GM21447 (cell line): ENCODE measurements around the gene SDCCAG8.

Source experiments
- ATAC-seq: cut with Tn5 transposase; IDR thresholded peaks from one replicate; pipeline ENCODE4 v1.9.1; 2021; ENCODE audit not compliant: unreplicated experiment

SDCCAG8 gene

GRCh38 chr1:243280571-243281129 is 24.8 kb downstream of the SDCCAG8 start:
- ATAC-seq: no peak

DNA sequence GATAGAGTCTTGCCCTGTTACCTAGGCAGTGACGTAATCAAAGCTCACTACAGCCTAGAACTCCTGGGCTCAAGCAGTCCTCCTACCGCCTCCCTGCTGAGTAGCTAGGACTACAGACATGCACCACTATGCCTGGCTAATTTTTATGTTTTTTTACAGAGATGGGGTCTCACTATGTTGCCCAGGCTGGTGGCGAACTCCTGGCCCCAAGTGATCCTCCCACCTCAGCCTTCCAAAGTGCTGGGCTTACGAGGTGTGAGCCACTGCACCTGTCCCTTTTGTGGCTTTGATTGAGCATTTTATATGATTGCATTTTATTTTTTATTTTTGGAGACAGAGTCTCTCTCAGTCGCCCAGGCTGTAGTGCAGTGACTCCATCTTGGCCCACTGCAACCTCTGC is 25.8 kb downstream of the SDCCAG8 start:
- ATAC-seq: no peak

DNA sequence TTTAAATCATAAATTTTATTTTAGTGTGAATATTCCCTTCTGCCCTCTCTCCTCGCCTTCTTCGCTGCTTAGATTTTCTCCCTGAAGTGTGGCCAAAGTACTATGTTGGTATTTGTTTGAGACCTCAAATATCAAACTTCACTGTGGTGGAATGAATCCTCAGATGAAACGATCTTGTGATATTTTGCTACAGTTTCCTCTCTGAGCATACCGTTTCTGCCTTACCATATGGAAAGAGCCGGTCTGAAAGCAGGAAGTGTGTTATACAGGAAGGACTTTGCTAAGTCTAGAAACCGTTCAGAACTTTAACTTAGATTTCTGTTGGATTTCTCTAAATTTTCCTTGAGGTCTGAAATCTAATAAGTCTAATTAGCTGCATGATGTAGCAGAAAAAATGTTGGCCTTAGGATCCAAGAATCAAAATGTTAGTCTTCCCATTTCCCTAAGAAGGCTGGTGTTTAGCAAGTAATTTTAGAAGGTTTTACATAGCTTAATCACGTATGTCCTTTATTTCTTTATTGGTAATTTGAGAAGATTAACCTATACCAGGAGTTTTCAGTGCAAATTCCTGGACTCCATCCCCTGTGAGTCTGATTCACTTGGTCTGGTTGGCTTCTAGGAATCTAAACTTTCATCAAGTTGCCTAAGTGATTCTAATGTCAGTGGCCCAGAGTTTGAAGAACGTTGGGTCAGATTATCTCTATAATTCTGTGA is 30.7 kb downstream of the SDCCAG8 start:
- no peak for ATAC-seq

- ATAC-seq: no peak
These were observed 31.3 kb downstream of the SDCCAG8 start for GRCh38 chr1:243287123-243287460.

GRCh38 chr1:243287652-243288051 is 31.8 kb downstream of the SDCCAG8 start:
- peak; percentile 95 for ATAC-seq

GRCh38 chr1:243288062-243288461 is 32.2 kb downstream of the SDCCAG8 start:
- ATAC-seq: no peak

GRCh38 chr1:243291292-243291691 is 35.5 kb downstream of the SDCCAG8 start:
- no peak for ATAC-seq

DNA sequence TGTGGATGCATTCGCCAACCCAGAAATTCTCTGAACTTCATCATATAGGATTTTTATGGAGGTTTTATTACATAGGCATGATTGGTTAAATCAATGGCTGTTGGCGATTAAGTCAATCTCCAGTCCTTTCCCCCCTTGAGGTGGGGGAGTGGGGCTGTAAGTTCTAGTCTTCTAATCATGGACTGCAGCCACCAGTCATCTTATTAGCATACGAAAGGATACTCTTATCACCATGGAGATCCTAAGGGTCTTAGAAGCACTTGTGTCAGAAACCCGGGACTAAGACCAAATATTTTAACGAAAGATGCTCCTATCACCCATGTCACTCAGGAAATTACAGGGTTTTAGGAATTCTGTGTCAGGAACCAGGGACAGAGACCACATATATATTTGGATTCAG is 36.3 kb downstream of the SDCCAG8 start:
- no peak for ATAC-seq

GRCh38 chr1:243293941-243294722 is 38.3 kb downstream of the SDCCAG8 start:
- no peak for ATAC-seq

- ATAC-seq: no peak
These were observed 38.9 kb downstream of the SDCCAG8 start for GRCh38 chr1:243294723-243295121.

GRCh38 chr1:243299069-243299468 is 43.2 kb downstream of the SDCCAG8 start:
- ATAC-seq: no peak

DNA sequence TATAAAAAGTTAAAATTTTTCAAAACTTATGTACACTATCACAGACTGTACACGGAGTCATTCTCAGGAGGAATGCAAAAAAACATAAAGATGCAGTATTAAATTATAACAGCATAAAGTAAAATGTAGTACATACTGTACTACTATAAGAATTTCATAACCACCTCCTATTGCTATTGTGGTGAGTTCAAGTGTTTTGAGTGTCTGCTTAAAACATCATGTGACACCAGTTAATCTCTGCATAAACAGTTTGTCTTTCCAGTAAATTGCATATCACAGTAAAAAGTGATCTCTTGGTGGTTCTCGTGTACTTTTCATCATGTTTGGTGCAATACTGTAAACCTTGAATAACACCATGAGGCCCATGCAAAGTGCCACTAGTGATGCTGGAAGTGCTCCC is 45.2 kb downstream of the SDCCAG8 start:
- ATAC-seq: no peak

- ATAC-seq: no peak
These were observed 56.0 kb downstream of the SDCCAG8 start for GRCh38 chr1:243311809-243312208.

DNA sequence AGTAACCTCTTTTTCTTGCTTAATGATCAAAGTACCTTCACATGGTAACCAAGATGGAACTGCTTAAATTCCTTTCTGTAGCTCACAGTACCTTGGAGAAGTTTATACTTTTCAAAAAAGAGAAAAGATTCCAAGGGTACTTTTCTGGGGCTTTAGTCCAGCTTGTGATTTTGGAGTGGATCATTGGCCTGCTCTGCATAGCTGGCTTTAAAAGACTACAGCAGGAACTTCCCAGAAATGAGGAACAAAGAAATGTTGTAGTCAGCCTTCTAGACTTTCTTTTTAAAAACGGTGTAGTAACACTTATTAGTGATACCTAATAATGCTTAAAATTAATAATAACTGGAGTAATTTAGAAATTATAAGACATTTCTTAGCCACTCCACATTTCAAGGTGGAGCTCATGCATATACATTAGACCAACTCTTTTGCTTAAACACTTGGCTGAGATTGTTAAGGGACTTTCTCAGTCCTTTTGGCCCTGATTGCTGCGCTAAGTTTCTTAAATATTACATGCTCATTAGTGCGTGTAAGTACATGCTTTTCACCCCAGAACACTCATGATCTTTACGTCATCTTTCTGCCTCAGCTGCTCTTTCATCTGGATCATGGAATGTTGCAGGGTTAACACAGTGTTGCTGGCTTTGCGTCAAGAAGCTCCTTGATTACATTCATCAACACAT is 57.3 kb downstream of the SDCCAG8 start:
- ATAC-seq: peak; percentile 34

- peak; percentile 78 for ATAC-seq
These were observed 58.0 kb downstream of the SDCCAG8 start for GRCh38 chr1:243313635-243314536.

DNA sequence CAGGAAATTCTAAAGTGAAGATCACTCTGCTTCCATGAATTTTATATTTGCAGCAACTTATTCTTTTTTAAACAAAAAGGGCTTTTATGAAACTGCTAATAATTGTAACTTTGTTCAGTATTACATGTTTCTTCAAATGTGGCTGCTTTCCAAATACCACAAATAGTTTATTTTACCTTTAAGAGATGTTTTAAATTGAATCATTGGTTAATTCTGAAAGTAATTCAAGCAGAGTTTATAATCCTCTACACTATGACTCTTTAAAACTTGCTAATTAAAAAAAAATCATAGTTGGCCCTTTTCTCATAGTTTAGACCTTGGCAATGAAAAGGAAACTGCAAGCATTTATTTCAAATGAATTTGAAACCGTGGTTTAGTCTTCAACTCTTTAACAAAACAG is 59.6 kb downstream of the SDCCAG8 start:
- no peak for ATAC-seq

GRCh38 chr1:243315893-243316292 is 60.1 kb downstream of the SDCCAG8 start:
- no peak for ATAC-seq

DNA sequence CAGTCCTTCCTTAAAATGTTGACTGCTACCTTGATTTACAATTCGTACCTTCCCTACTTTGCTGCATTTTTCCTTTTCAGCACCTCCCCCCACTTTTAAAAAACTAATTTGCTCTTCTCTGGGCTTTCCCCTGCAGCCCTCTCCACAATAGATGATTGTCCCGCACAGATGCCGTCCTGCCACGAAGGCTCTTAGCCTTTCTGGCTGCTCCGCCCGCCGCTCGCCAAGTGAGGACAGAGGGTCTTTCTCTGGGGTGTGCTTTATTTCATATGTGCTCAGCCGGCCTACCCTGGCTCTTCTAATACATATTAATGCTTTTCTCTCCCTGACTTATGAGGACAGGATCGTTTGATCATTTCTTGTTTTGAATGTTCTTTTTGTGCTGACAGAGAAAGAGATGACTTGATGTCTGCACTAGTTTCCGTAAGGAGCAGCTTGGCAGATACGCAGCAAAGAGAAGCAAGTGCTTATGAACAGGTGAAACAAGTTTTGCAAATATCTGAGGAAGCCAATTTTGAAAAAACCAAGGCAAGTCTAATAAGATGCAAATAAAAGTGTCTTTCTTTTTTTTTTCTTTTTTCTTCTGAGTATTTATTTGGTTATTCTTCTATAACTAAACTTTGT is 60.6 kb downstream of the SDCCAG8 start:
- ATAC-seq: no peak

DNA sequence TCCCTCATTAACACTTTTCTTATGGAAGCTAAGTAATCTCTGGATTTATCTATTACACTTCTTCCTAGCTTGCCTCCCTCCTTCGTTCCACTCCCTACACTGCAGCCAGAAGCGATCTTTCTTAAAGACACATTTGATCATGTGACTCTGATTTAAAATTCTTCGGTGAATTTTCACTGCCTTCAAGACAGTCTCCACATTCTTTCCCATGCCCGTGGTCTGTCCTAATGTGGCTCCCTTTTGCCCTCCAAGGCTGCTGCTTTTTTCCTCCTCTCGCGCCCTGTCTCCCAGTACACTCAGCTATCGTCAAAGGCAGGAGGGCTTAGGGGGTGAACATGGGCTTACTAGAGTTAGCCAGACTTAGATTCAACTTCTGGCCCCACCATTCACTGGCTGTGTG is 64.4 kb downstream of the SDCCAG8 start:
- no peak for ATAC-seq

DNA sequence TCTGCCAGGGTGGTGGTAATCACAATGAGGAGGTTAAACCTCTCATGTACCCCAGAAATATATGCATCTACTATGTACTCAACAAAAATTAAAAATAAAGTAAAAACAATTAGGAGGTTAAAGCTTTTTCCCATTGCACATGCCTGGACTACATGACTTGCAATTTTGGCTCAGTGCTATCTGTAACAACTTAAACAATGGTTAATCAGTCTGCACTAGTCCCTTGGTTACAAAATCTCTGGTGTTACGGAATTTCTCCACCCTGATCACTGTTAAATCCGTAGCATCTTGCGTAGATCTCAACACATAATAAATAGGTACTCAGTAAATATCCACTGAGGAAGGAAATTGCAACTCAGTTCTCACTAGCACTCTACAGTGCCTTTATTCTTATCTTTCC is 66.5 kb downstream of the SDCCAG8 start:
- ATAC-seq: no peak
